Left lung (tissue), 10 donors: ENCODE results near the gene ITGA5. TPM values are rescaled to one million over a fixed set of nuclear protein-coding genes. Genes with fewer than 3 reads are reported as not detected.
A peak's percentile ranks its signal among the peaks of the same experiment; 100 is the strongest.

Source experiments
- ATAC-seq: fragments of 200-7000 bp; cut with Tn5 transposase; one replicate; pipeline ENCODE4 v1.9.1; 2020; ENCODE audit warnings: moderate library complexity
- DNase-seq, 4 donors: peaks; one replicate each; pipeline ENCODE4 v3.0.0-alpha.2; 2013 to 2020
- H3K27ac ChIP-seq, 2 donors: fragments of 200-600 bp; sonication (generic) in 1 of 2; one replicate each; pipeline versions ENCODE4 v1.5.0 to v1.8.0; 2020 to 2021
- H3K27me3 ChIP-seq, 2 donors: fragments of 200-600 bp; sonication (generic) in 1 of 2; one replicate each; pipeline versions ENCODE4 v1.5.0 to v1.8.0; 2020 to 2021
- H3K36me3 ChIP-seq, 2 donors: fragments of 200-600 bp; sonication (generic) in 1 of 2; one replicate each; pipeline versions ENCODE4 v1.5.0 to v1.8.0; 2020 to 2021
- H3K4me1 ChIP-seq, 2 donors: fragments of 200-600 bp; one replicate each; pipeline ENCODE4 v1.8.0; 2021
- H3K4me3 ChIP-seq, 2 donors: fragments of 200-600 bp; sonication (generic) in 1 of 2; one replicate each; pipeline versions ENCODE4 v1.5.0 to v1.8.0; 2020 to 2021; ENCODE audit warnings: mild to moderate bottlenecking in 1 of 2
- H3K9me3 ChIP-seq, 2 donors: fragments of 200-600 bp; sonication (generic) in 1 of 2; one replicate each; pipeline versions ENCODE4 v1.5.0 to v1.8.0; 2020 to 2021
- CTCF ChIP-seq, 2 donors: fragments of 200-600 bp; sonication (generic) in 1 of 2; IDR thresholded peaks; one replicate each; pipeline versions ENCODE4 v1.5.0 to v1.8.0; 2021; ENCODE audit warnings: antibody characterized with exemption in 2 of 2
- intact Hi-C, 2 donors: fragments of 100-400 bp; cut with DNase I; formaldehyde crosslinking; loops; one replicate each; pipeline versions ENCODE4 v1.11.2 to v1.14.2; 2022
- polyA plus RNA-seq, 6 donors: library from polyadenylated mRNA; unstranded; fragments of 120-200 nt; gene quantifications; one replicate each; pipeline ENCODE4 v1.2.1, GENCODE V29; 2013; ENCODE audit not compliant: insufficient read length in 6 of 6
- total RNA-seq, 2 donors: library from RNA; stranded (reverse); fragmentation: NEBNext Ultra II Directional; extraction: Animal tissue kit (Norgen Biotek cat#: 25700); gene quantifications; one replicate each; pipeline ENCODE4 v1.2.1, GENCODE V29; 2021
- donor health status: DM: no; HTN: yes; CAD: no.
- donor health status: DM: no; HTN: no; CAD: no.

ITGA5 gene
- total and polyA plus RNA-seq, 8 donors: 56.1 to 142 (median 73.5) TPM

- ATAC-seq (no peak), DNase-seq (no peak)
- peaks cover 5 to 100% of the 10 kb centered on the region in 2 donors for H3K36me3 ChIP-seq
- no peaks in the 10 kb centered on the region for H3K27me3 ChIP-seq
- no peak overlapping the region for H3K27ac ChIP-seq
- H3K9me3 ChIP-seq: no peaks in the 10 kb centered on the region
- no peak overlapping the region for H3K4me3 ChIP-seq
- no peak for TF ChIP-seq CTCF (IDR thresholded peaks at IDR 0.05)
- intact Hi-C loops: no loop called here
- H3K4me1 ChIP-seq: peaks cover 0 to 48% of the 10 kb centered on the region in 2 donors
Observed at GRCh38 chr12:54405573-54405972, 13.5 kb downstream of the ITGA5 start.

GRCh38 chr12:54405106-54405505 is 14.0 kb downstream of the ITGA5 start:
- DNase-seq (no peak), ATAC-seq (no peak)
- no peaks in the 10 kb centered on the region for H3K27me3 ChIP-seq
- peaks cover 0 to 43% of the 10 kb centered on the region in 2 donors for H3K4me1 ChIP-seq
- intact Hi-C loops: no loop called here
- no peaks in the 10 kb centered on the region for H3K9me3 ChIP-seq
- peak overlapping the region in 1 of 2 donors; percentile 28 for H3K27ac ChIP-seq
- no peak overlapping the region for H3K4me3 ChIP-seq
- no peak for TF ChIP-seq CTCF (IDR thresholded peaks at IDR 0.05)
- peaks cover 5 to 100% of the 10 kb centered on the region in 2 donors for H3K36me3 ChIP-seq

GRCh38 chr12:54404061-54405004 is 14.7 kb downstream of the ITGA5 start:
- intact Hi-C loops: no loop called here
- Histone ChIP-seq H3K9me3 (no peaks in the 10 kb centered on the region), H3K27me3 (no peaks in the 10 kb centered on the region), H3K36me3 (peaks cover 5 to 100% of the 10 kb centered on the region in 2 donors), H3K4me3 (no peak overlapping the region), H3K4me1 (peaks cover 0 to 36% of the 10 kb centered on the region in 2 donors), H3K27ac (peak overlapping the region in 1 of 2 donors; percentile 30)
- ATAC-seq (peak; percentile 43), DNase-seq (no peak)
- peak; percentile 85 to 90 for TF ChIP-seq CTCF (IDR thresholded peaks at IDR 0.05)

GRCh38 chr12:54401119-54401518 is 17.9 kb downstream of the ITGA5 start:
- ATAC-seq (no peak), DNase-seq (no peak)
- no peaks in the 10 kb centered on the region for H3K9me3 ChIP-seq
- H3K36me3 ChIP-seq: peaks cover 4 to 100% of the 10 kb centered on the region in 2 donors
- H3K27me3 ChIP-seq: no peaks in the 10 kb centered on the region
- peaks cover 0 to 8% of the 10 kb centered on the region in 2 donors for H3K4me1 ChIP-seq
- no peak overlapping the region for H3K4me3 ChIP-seq
- TF ChIP-seq CTCF (IDR thresholded peaks at IDR 0.05): no peak
- intact Hi-C loops: no loop called here
- H3K27ac ChIP-seq: no peak overlapping the region
